Pancreas (tissue), 10 donors: ENCODE data around the gene TOX3. TPM values are rescaled to one million over a fixed set of nuclear protein-coding genes. Genes with fewer than 3 reads are reported as not detected.

Experiments
- ATAC-seq, 4 donors: fragments of 200-7000 bp; cut with Tn5 transposase; one replicate each; pipeline versions ENCODE4 v1.8.0 to v1.9.1; 2020; ENCODE audit warnings: mild to moderate bottlenecking in 4 of 4, moderate library complexity in 4 of 4
- DNase-seq, 6 donors: peaks; one replicate each; pipeline ENCODE4 v3.0.0-alpha.2; 2020
- FAIRE-seq: peaks from 2 replicates; lab custom pipeline; 2012; peaks lifted over from hg19 to GRCh38; lab: Jason Lieb, UNC
- H3K27ac ChIP-seq, 4 donors: fragments of 200-600 bp; sonication (generic); 1 replicate in 3 of 4; 2 replicates in 1 of 4; pipeline versions ENCODE4 v1.5.0 to v1.8.0; 2020
- H3K27me3 ChIP-seq, 4 donors: fragments of 200-600 bp; one replicate each; pipeline ENCODE4 v1.8.0; 2021
- H3K36me3 ChIP-seq, 3 donors: fragments of 200-600 bp; sonication (generic) in 1 of 3; one replicate each; pipeline versions ENCODE4 v1.5.0 to v1.8.0; 2020 to 2021
- H3K4me1 ChIP-seq, 3 donors: fragments of 200-600 bp; one replicate each; pipeline ENCODE4 v1.8.0; 2021
- H3K4me3 ChIP-seq, 4 donors: fragments of 200-600 bp; sonication (generic) in 2 of 4; one replicate each; pipeline versions ENCODE4 v1.5.0 to v1.8.0; 2020 to 2021
- H3K9me3 ChIP-seq, 4 donors: fragments of 200-600 bp; one replicate each; pipeline ENCODE4 v1.8.0; 2021
- WGBS, 2 donors: extraction: QIAGEN DNeasy Blood & Tissue Kit; methylation state at CpG; one replicate each; pipeline ENCODE4 v1.1.7; 2013; 5-methylcytosine and 5-hydroxymethylcytosine counted together
- intact Hi-C, 3 donors: fragments of 100-400 bp; cut with DNase I; formaldehyde crosslinking; loops; one replicate each; pipeline versions ENCODE4 v1.11.1 to v1.14.2; 2022
- polyA plus RNA-seq, 2 donors: library from polyadenylated mRNA; stranded (reverse); fragments of 200-250 nt; gene quantifications; one replicate each; pipeline ENCODE4 v1.2.3, GENCODE V29; 2013
- total RNA-seq, 6 donors: library from RNA; stranded (reverse); fragmentation: NEBNext Ultra II Directional in 4 of 6; extraction: Animal tissue kit (Norgen Biotek cat#: 25700) in 4 of 6; gene quantifications; one replicate each; pipeline versions ENCODE4 v1.2.1 to v1.2.4, GENCODE V29; 2021 to 2023
- TF ChIP-seq, protein P1 (sequence below), 4 donors: fragments of 200-600 bp; sonication (generic) in 3 of 4; IDR thresholded peaks; one replicate each; pipeline versions ENCODE4 v1.5.0 to v1.8.0; 2021; ENCODE audit warnings: antibody characterized with exemption in 4 of 4
- donor health status: healthy with polysubstance abuse.
- donor health status: DM: no; HTN: no; CAD: no; lungs with moderate emphysema.
- donor health status: DM: no; HTN: no; CAD: no.
- donor health status: control.
- donor health status: control.
- donor health status: Bipolar disorder and iron deficiency.
- donor health status: DM: yes; HTN: yes; CAD: no.
- donor health status: DM: no; HTN: no; CAD: no.
- donor health status: DM: no; HTN: no; CAD: no.
- donor health status: DM: yes; HTN: yes; CAD: no.

TOX3 gene
- total and polyA plus RNA-seq, 8 donors = 1.1 to 6.1 (median 4.2) TPM

DNA sequence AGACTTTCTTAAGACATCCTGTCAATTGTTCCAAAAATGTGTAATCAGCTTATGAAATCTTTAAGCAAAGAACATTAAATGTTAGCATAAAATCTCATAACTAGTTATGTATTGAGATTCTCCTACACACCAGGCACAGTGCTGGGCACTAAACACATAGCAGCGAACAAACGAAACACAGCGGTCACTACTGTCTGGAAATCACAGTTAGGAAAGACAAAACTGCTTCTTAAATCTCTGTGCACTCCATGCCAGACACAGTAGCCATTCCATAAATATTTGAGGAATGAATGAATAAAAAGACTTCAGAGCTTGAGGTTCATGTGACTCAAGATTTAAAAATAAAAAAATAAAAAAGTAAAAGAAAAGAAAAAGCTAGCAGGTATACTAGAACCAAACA lies 20.1 kb downstream of the TOX3 start:
- DNase-seq (no peak), FAIRE-seq (no peak), ATAC-seq (no peak)
- H3K27ac ChIP-seq = no peak overlapping the region
- 94 to 97% methylated on average over 3 of the region's 3 CpGs for WGBS, 2 donors
- H3K9me3 ChIP-seq = no peaks in the 10 kb centered on the region
- no peaks in the 10 kb centered on the region for H3K27me3 ChIP-seq
- TF ChIP-seq, protein P1, sequence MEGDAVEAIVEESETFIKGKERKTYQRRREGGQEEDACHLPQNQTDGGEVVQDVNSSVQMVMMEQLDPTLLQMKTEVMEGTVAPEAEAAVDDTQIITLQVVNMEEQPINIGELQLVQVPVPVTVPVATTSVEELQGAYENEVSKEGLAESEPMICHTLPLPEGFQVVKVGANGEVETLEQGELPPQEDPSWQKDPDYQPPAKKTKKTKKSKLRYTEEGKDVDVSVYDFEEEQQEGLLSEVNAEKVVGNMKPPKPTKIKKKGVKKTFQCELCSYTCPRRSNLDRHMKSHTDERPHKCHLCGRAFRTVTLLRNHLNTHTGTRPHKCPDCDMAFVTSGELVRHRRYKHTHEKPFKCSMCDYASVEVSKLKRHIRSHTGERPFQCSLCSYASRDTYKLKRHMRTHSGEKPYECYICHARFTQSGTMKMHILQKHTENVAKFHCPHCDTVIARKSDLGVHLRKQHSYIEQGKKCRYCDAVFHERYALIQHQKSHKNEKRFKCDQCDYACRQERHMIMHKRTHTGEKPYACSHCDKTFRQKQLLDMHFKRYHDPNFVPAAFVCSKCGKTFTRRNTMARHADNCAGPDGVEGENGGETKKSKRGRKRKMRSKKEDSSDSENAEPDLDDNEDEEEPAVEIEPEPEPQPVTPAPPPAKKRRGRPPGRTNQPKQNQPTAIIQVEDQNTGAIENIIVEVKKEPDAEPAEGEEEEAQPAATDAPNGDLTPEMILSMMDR (IDR thresholded peaks at IDR 0.05) = no peak
- H3K4me1 ChIP-seq = peaks cover 0 to 6% (median 0%) of the 10 kb centered on the region in 3 donors
- intact Hi-C loops = no loop called here
- H3K4me3 ChIP-seq = no peak overlapping the region
- no peaks in the 10 kb centered on the region for H3K36me3 ChIP-seq

DNA sequence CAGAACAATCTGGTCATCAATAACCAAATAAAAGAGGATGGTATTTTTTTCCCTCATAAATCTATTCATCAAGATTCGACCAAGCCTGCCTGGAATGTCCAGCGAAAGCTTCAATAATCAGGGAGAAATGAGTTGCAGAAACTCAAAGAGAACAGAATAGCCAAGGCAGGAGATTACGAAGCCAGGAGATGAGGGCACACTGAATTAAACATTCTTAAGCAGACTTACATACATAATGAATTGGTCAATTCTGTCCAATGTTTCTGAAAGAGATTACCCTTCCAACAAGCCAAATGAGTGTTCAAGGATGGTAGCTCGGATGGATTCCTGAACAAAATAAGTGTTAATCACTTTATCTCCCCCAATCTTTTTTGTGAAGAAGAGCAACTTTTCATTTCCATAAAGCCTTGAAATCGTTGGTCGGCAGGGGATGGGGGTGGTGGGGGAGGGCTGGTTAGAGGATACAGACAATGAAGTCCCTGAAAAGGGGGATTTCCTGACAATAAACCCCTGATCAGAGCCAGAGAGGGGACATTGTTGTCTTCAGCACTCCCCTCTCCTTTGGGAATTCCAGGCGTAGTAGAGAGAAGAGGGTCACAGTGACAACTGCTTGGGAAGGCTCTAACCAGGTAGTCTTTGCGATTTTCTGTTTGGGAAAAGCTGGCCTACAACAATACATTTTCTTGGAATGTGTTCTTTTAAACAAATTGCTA lies 20.7 kb downstream of the TOX3 start:
- no peak overlapping the region for H3K4me3 ChIP-seq
- TF ChIP-seq, protein P1 (IDR thresholded peaks at IDR 0.05) = no peak
- H3K36me3 ChIP-seq = no peaks in the 10 kb centered on the region
- intact Hi-C loops = no loop called here
- H3K9me3 ChIP-seq = no peaks in the 10 kb centered on the region
- ATAC-seq (no peak), FAIRE-seq (no peak), DNase-seq (no peak)
- H3K27me3 ChIP-seq = no peaks in the 10 kb centered on the region
- 80 to 86% methylated on average over 8 of the region's 8 CpGs for WGBS, 2 donors
- peaks cover 0 to 6% (median 0%) of the 10 kb centered on the region in 3 donors for H3K4me1 ChIP-seq
- H3K27ac ChIP-seq = no peak overlapping the region

DNA sequence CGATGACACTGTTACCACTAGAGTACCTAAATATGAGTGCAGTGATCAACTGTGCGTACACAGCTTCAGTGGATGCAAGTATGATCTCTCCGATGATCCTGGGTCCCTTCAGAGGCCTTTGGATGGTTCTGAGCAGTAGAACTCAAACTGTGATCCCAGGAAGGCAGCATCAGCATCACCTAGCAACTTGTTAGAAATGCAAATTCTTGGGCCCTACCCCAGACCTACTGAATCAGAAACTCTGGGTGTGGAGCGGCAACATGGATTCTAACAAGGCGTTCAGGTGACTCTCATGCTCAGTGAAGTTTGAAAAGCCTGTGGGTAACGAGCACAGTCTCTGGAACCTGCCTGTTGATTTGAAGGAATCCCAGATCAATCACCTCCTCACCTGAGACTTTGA lies 25.4 kb downstream of the TOX3 start:
- H3K36me3 ChIP-seq = no peaks in the 10 kb centered on the region
- intact Hi-C loops = no loop called here
- H3K27ac ChIP-seq = no peak overlapping the region
- 97% methylated on average over 6 of the region's 6 CpGs for WGBS, 2 donors
- no peak for FAIRE-seq
- no peaks in the 10 kb centered on the region for H3K27me3 ChIP-seq
- TF ChIP-seq, protein P1 (IDR thresholded peaks at IDR 0.05) = no peak
- H3K4me1 ChIP-seq = peaks cover 0 to 5% (median 0%) of the 10 kb centered on the region in 3 donors
- no peak for ATAC-seq
- DNase-seq = no peak
- no peaks in the 10 kb centered on the region for H3K9me3 ChIP-seq
- no peak overlapping the region for H3K4me3 ChIP-seq

DNA sequence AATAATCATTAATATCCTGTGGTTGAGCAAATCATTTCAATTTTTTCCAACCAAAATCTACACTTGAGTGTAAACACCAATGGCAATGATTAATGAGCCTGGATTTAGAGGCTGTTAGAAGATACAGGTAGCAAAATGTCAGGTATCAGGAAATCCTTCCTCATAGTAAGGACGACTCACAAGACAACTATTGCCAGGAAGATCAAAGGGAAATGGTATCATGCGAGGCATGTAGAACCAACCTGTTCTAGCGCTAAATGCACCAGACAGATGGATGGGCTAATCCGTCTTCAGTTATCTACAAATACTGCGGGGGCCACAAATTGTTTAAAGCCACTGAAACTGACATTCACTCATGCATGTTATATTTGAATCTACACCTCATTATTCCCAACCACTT lies 28.1 kb downstream of the TOX3 start:
- Histone ChIP-seq H3K4me3 (no peak overlapping the region), H3K27ac (no peak overlapping the region), H3K4me1 (peaks cover 0 to 5% (median 0%) of the 10 kb centered on the region in 3 donors), H3K36me3 (no peaks in the 10 kb centered on the region), H3K27me3 (no peaks in the 10 kb centered on the region), H3K9me3 (no peaks in the 10 kb centered on the region)
- 80 to 92% methylated on average over 5 of the region's 5 CpGs for WGBS, 2 donors
- DNase-seq (no peak), ATAC-seq (no peak), FAIRE-seq (no peak)
- TF ChIP-seq, protein P1 (IDR thresholded peaks at IDR 0.05) = no peak
- intact Hi-C loops = no loop called here

DNA sequence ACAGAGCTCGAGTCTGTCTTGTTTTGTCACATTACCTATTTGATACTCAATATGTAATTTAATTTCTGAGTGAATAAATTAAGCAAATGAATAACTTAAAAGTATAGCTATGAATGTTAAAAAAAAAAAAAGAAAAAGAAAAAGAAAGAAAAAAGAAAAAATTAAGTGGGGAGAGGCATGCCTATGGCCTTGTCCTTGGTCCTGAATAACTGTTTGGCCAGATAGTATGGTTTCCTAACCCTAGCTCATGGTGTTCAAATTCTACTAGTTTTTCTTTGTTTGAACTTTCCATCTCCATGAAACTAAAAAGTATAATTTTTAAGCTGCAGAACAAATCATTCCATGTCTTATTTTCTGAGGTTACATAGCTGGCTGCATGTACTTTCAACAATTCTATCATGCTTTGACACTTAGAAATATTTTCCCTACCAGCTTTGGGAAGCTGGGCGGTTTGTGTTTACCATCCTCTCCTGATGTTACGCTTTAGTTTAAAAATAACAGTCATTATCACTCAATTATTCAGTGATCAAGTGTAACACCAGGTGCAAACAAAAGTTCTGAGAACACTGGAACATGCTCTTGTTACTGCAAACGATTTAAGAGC lies 31.8 kb downstream of the TOX3 start:
- peak in 2 of 4 donors; percentile 29 to 46 for ATAC-seq
- no peaks in the 10 kb centered on the region for H3K4me1 ChIP-seq
- no peak for FAIRE-seq

More for the DNA sequence above, 31.8 kb downstream of the TOX3 start:
- Histone ChIP-seq H3K4me3 (no peak overlapping the region), H3K9me3 (no peaks in the 10 kb centered on the region), H3K36me3 (no peaks in the 10 kb centered on the region), H3K27ac (no peak overlapping the region), H3K27me3 (no peaks in the 10 kb centered on the region)
- DNase-seq = no peak
- TF ChIP-seq, protein P1 (IDR thresholded peaks at IDR 0.05) = no peak
- WGBS, 2 donors = 63 to 67% methylated on average over 4 of the region's 4 CpGs
- intact Hi-C loops = no loop called here
